WERI-Rb-1 (cell line): ENCODE measurements around the gene DIPK1B.

ENCODE experiments used
- DNase-seq: peaks from one replicate; pipeline ENCODE4 v3.0.0-alpha.2; 2020
- H3K27ac ChIP-seq: fragments of 250-450 bp; sonication (Bioruptor Pico); 2 replicates; pipeline ENCODE4 v1.5.1; 2020; ENCODE audit warnings: mild to moderate bottlenecking, moderate library complexity
- H3K27me3 ChIP-seq: fragments of 250-450 bp; sonication (Bioruptor Pico); 2 replicates; pipeline ENCODE4 v1.5.1; 2021; ENCODE audit warnings: mild to moderate bottlenecking, low read depth, moderate library complexity; ENCODE audit not compliant: insufficient read depth, severe bottlenecking
- H3K36me3 ChIP-seq: fragments of 250-450 bp; sonication (Bioruptor Pico); 2 replicates; pipeline ENCODE4 v1.5.1; 2020; ENCODE audit warnings: mild to moderate bottlenecking, moderate library complexity
- H3K4me3 ChIP-seq: 2 replicates; pipeline ENCODE4 v1.5.1; 2011; ENCODE audit warnings: low read depth, mild to moderate bottlenecking, control low read depth, low read length
- H3K9me3 ChIP-seq: fragments of 250-450 bp; sonication (Bioruptor Pico); 2 replicates; pipeline ENCODE4 v1.5.1; 2021; ENCODE audit warnings: mild to moderate bottlenecking, moderate library complexity; ENCODE audit not compliant: severe bottlenecking
- TF ChIP-seq, protein P1 (sequence below): IDR thresholded peaks from 2 replicates; pipeline ENCODE4 v1.5.1; 2011; ENCODE audit warnings: low read depth, mild to moderate bottlenecking, control low read depth, inconsistent platforms, low read length

DIPK1B gene

GRCh38 chr9:136757328-136757727 lies 45.0 kb downstream of the DIPK1B start:
- H3K9me3 ChIP-seq, result peaks cover 5% of the 10 kb centered on the region
- no peak for DNase-seq
- H3K36me3 ChIP-seq, result no peaks in the 10 kb centered on the region
- TF ChIP-seq, protein P1, sequence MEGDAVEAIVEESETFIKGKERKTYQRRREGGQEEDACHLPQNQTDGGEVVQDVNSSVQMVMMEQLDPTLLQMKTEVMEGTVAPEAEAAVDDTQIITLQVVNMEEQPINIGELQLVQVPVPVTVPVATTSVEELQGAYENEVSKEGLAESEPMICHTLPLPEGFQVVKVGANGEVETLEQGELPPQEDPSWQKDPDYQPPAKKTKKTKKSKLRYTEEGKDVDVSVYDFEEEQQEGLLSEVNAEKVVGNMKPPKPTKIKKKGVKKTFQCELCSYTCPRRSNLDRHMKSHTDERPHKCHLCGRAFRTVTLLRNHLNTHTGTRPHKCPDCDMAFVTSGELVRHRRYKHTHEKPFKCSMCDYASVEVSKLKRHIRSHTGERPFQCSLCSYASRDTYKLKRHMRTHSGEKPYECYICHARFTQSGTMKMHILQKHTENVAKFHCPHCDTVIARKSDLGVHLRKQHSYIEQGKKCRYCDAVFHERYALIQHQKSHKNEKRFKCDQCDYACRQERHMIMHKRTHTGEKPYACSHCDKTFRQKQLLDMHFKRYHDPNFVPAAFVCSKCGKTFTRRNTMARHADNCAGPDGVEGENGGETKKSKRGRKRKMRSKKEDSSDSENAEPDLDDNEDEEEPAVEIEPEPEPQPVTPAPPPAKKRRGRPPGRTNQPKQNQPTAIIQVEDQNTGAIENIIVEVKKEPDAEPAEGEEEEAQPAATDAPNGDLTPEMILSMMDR, result no peak
- no peak overlapping the region for H3K4me3 ChIP-seq
- no peak overlapping the region for H3K27ac ChIP-seq
- H3K27me3 ChIP-seq, result no peaks in the 10 kb centered on the region

DNA sequence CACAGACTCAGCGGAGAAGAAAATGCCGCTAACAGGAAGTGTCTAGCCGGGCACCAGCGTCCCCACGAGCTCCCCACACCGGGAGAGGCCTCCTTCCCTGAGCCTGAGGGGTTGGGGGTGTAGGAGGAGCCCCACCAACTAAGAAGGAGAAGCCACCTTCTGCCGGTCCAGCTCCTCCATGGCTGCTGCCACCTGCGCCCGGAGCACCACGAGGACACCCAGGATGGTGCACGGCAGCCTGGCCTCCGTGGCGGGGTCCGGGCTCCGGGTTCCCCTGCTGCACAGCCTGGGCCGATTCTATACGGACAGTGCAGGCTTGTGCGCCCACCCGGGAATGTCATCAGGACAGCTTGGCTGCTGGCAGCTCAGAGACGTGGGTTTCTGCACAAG lies 45.4 kb downstream of the DIPK1B start:
- H3K27ac ChIP-seq, result no peak overlapping the region
- H3K4me3 ChIP-seq, result no peak overlapping the region
- TF ChIP-seq, protein P1, result no peak

DNA sequence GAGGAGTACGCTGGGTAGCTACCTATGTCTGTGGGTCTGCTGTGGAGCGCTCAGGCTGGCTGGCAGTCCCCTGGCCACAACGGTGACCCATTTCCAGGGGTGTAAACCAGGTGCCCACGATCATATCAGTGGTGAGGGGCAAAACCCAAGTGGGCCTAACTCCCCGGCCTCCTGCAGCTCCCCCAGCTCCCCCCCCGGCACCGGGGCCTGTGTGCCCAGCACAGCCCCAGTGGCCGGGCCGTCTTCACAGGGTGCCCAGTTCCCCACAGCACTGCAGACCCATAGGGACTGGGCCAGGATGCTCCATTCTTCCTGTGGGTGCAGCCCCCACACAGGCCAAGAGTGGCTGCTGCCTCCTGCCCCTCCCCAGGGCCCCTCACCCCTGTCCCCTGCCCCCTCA lies 46.6 kb downstream of the DIPK1B start:
- Histone ChIP-seq H3K27me3 (no peaks in the 10 kb centered on the region), H3K4me3 (no peak overlapping the region), H3K9me3 (peaks cover 5% of the 10 kb centered on the region), H3K27ac (no peak overlapping the region), H3K36me3 (no peaks in the 10 kb centered on the region)
- no peak for DNase-seq
- TF ChIP-seq, protein P1, result no peak

More for the DNA sequence above, 45.4 kb downstream of the DIPK1B start:
- H3K9me3 ChIP-seq, result peaks cover 5% of the 10 kb centered on the region
- DNase-seq, result no peak
- no peaks in the 10 kb centered on the region for H3K27me3 ChIP-seq
- no peaks in the 10 kb centered on the region for H3K36me3 ChIP-seq

DNA sequence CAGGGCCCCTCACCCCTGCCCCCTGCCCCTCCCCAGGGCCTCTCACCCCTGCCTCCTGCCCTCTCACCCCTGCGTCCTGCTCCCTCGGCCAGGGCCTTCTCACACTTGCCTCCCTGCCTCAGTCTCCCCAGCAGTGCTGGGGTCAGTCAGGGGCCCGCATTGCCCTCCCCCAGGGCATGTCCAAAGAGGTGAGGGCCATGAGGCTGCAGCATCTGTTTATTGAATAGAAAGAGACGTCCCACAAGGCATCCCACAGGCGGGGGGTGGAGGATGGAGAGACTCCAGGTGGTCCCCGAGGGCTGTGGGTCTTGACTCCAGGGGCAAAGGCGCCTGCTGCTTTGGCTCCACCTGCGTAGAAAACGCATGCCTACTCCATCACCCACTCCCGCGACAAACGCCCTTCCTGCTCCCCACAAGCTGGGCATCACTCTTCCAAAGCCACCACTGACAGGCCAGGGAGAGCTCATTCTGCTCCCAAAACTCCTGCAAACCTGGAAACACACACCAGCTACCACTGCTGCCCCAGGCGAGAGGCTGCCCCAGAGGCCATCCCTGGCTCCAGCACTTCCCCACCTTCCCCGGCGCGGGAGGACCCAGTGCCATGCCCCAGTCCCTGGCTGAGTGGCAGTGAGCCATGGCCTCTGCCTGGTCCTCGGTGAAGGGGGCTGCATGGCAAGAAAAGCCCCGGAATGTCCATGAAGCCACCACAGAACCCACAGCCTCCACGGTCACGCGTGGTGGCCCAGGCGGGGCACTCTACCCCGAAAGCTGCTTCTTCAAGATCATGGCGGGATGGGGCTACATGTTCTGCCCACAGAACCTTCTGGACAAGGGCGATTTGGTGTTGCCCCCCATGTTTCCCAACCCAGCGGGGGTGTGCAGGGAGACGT lies 47.3 kb downstream of the DIPK1B start:
- Histone ChIP-seq H3K36me3 (no peaks in the 10 kb centered on the region), H3K9me3 (peaks cover 5% of the 10 kb centered on the region), H3K27ac (no peak overlapping the region), H3K27me3 (no peaks in the 10 kb centered on the region), H3K4me3 (no peak overlapping the region)
- TF ChIP-seq, protein P1, result no peak
- no peak for DNase-seq

GRCh38 chr9:136760424-136760823 lies 48.1 kb downstream of the DIPK1B start:
- peaks cover 5% of the 10 kb centered on the region for H3K9me3 ChIP-seq
- H3K4me3 ChIP-seq, result no peak overlapping the region
- no peaks in the 10 kb centered on the region for H3K27me3 ChIP-seq
- H3K27ac ChIP-seq, result no peak overlapping the region
- TF ChIP-seq, protein P1, result no peak
- DNase-seq, result no peak
- H3K36me3 ChIP-seq, result no peaks in the 10 kb centered on the region
